HG02973 (cell line): ENCODE results near the gene MAP3K19.
A peak's percentile ranks its signal among the peaks of the same experiment; 100 is the strongest.

Experiments used
- ATAC-seq: cut with Tn5 transposase; IDR thresholded peaks from one replicate; pipeline ENCODE4 v1.9.1; 2021; ENCODE audit warnings: moderate library complexity; ENCODE audit not compliant: unreplicated experiment

Gene MAP3K19

GRCh38 chr2:134934150-134934549 lies 113.1 kb downstream of the MAP3K19 start:
- no peak for ATAC-seq

GRCh38 chr2:134933732-134934131 lies 113.5 kb downstream of the MAP3K19 start:
- no peak for ATAC-seq

GRCh38 chr2:134932864-134933526 lies 114.3 kb downstream of the MAP3K19 start:
- no peak for ATAC-seq

- no peak for ATAC-seq
Observed at GRCh38 chr2:134927195-134927594, 120.1 kb downstream of the MAP3K19 start.

- no peak for ATAC-seq
Observed at GRCh38 chr2:134926231-134926931, 120.9 kb downstream of the MAP3K19 start.

- ATAC-seq: no peak
Observed at GRCh38 chr2:134924912-134925311, 122.3 kb downstream of the MAP3K19 start.

- ATAC-seq: peak; percentile 5
Observed at GRCh38 chr2:134919341-134920210, 127.7 kb downstream of the MAP3K19 start.

- peak; percentile 83 for ATAC-seq
Observed at GRCh38 chr2:134918526-134919340, 128.5 kb downstream of the MAP3K19 start, which contains the start of gene CCNT2. Gene CCNT2, plus strand, starts transcription at chr2:134918822. Its CDS starts 33 bp downstream, at chr2:134918855.

- ATAC-seq: peak; percentile 73
Observed at GRCh38 chr2:134917888-134918525, 129.2 kb downstream of the MAP3K19 start.

- no peak for ATAC-seq
Observed at GRCh38 chr2:134917360-134917865, 129.8 kb downstream of the MAP3K19 start.
